D341Med (cell line): ENCODE results near the gene P4HA3.
"Not testable (repeated sequence)": the region's sequence is repeated elsewhere in the genome, so short reads cannot be mapped to it uniquely, and the experiment has no call there.

Experiments
- DNase-seq: peaks from one replicate; pipeline ENCODE4 v3.0.0; 2012; ENCODE audit warnings: low spot score

P4HA3 gene

DNA sequence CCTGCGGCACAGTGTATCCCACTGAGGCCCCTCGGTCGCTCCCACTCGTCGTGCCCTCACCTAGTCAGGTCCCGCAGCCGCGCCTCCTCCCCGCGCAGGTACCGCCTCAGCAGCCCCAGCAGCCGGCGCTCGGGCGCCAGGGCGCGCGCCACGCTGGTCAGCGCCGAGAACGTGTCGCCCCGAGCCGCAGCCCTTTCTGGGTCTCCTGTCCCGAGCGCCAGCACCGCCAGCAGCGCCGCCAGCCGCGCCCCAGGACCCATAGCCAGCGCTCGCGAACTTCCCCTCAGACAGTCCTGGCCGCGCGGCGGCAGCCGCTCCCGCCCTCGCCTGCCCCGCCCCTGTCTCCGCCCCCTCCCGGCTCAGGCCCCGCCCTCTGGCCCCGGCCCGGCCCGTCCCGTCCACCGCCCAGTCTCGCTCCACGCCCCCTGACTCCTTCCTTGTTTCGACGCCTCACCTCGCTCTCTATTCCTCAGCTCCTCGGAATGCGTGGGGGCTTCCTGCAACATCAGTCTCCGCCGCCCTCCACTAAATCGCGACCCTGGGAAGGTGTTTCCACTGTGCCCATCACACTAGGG is at the start of gene P4HA3:
Gene P4HA3, minus strand, starts transcription at position 289 of the 575 bp plus-strand sequence. Its CDS starts 29 bp downstream, at position 260.
- DNase-seq: peak; percentile 38

DNA sequence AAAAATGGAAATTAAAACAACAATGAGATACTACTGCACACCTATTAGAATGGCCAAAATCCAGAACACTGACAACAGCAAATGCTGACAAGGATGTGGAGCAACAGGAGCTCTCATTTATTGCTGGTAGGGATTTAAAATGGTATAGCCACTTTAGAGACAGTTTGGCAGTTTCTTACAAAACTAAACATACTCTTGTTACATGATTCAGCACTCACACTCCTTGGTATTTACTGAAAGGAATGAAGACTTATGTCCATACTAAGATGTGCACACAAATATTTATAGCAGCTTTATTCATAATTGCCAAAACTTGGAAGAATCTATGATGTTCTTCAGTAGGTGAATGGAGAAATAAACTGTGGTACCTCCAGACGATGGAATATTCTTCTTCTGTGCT is 46.0 kb upstream of the P4HA3 start:
- DNase-seq: no peak

DNA sequence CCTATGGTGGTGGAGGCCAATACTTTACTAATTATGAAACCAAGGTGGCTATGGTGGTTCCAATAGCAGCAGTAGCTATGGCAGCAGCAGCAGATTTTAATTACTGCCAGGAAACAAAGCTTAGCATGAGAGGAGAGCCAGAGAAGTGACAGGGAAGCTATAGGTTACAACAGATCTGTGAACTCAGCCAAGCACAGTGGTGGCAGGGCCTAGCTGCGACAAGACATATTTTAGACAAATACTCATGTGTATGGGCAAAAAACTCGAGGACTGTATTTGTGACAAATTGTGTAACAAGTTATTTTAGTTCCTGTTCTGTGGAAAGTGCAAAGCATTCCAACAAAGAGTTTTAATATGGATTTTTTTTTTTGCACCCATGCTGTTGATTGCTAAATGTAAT is 44.2 kb upstream of the P4HA3 start:
- no peak for DNase-seq

DNA sequence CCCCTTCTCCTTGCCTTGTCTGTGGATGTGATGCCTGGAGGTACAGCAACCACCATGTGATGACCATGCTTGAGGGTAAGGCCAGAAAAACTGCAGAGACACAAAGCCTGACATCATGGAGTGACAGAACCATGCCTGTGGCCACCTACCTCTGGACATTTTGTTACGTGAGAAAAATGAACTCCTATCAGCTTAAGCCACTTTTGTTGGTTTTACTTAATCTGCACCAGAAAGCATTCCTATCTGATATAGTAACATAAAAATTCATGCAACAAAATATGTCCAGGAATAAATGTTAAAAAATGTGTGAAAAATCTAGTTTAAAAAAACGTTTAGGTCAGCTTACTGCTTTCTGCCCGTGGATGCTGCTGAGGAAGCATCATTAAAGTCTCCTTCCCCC is 42.6 kb upstream of the P4HA3 start:
- DNase-seq: no peak

DNA sequence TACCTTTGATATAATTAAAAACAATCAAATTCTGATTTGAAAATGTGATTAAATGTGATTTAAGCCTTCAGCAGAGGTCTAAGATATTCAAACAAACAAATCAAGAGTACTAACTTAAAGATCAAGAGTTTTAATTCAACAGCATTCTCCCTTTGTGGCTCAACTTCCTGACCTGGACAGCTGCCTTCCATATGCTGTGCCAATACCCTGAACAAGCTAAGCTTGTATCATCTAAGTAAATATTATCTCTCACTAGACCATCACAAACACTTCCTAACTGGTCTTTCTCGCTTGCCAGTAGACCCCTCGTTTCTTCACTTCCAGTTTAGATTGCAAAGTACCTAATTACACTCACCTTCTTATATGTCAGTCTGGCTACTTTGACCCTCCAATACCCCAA is 35.9 kb upstream of the P4HA3 start:
- DNase-seq: no peak

DNA sequence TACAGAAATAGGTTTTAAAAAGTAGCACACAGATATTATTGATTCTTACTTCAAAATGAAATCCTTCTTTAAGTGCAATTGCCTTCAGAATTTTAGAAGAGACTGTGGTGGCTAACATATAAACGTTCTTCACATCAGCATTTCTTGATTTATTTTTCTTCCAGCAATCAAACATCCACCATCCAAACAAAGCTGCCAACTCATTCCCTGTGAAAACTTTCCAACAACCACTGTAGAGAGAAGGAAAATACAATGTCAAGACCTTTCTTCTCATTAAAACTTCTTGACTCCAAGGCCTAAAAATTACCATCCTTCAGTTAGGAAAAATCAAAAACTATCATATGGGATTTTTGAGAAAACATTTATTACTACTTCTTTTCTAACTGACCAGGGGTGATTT is 34.0 kb upstream of the P4HA3 start:
- DNase-seq: no peak

DNA sequence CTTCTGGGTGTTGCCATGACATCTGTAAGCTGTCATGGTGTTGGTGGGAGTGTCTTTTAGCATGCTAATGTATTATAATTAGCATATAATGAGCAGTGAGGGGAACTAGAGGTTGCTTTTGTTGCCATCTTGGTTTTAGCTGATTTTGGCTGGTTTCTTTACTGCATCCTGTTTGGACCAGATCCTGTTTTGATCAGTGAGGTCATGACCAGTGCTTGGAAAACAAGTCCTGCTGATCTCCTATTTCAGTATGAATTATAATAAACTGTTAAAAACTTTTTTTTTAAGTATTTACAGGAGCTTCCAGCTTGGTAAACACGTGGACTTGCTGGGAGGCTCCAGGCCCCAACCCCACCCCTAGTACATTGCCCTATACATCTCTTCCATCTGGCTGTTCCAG is 30.5 kb upstream of the P4HA3 start:
- DNase-seq: no peak

DNA sequence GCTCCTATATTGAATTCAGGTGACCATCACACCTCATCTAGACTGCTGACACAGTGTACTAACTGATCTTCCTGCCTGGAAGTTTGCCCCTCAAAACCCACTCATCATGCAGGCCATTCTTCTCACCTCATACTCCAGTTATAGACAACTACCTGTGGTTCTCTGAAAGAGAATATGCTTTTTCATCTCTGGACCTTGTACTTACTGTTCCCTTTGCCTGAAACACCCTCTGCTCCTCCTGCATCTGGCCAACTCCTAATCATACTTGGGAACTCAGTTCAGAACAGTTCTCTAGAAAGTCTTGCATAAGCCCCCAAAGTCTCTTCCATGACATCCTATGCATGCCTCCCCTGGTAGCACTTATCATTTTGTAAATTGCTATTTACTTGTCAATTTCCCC is 28.2 kb upstream of the P4HA3 start:
- no peak for DNase-seq

DNA sequence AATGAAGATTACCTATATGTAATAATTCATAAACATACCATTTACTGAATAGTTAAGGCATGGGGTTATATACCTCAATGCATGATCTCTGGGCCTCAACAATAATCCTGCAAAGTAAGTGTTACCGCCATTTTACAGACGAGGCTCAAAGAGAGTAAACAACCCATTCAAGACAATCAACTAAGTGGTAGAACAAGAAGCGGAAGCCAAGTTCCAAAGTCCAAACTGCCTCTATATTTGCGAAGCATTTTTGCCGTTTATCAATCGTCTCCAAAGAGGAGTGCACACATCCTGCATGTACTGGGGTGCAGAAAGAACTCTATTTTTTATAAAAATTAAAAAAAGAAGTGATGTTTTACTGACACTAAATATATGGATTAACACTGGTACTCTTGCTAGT is 27.5 kb upstream of the P4HA3 start:
- no peak for DNase-seq

DNA sequence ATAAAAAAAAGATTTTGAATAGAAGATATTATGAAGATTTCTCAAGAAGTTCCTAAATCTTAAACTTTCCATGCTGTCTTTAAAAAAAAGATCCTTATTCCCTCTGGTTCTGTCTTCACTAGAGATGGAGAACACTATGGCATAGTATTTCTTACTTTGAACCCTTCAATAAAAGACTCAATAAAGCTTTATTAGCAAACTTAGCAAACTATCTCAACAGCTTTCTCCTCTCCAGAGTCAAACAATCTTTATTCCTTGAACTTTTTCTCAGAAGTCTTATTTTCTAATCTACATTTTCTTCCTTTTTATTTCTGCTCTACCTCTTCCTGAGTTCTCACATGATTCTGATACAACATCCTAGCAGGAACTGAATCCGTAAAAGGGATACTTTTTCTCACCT is 21.8 kb upstream of the P4HA3 start:
- DNase-seq: no peak

DNA sequence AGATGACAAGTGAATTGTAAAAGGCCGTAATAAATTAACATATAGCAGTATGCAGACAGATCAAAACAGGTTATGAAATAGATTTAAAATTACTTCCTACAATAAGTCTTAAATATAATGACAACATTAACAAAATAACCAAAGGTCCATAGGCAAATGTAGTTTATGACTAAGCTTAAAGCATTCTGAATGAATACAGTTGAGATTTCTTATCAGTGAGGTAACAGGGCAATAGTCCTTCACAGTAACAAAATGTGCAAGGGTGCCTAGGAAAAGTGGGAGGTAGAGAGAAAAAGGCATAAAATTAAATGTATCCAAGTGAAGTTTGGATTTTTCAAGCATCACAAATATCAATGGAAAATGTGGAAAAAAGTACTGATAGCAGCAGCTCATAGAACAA is 20.9 kb upstream of the P4HA3 start:
- no peak for DNase-seq

DNA sequence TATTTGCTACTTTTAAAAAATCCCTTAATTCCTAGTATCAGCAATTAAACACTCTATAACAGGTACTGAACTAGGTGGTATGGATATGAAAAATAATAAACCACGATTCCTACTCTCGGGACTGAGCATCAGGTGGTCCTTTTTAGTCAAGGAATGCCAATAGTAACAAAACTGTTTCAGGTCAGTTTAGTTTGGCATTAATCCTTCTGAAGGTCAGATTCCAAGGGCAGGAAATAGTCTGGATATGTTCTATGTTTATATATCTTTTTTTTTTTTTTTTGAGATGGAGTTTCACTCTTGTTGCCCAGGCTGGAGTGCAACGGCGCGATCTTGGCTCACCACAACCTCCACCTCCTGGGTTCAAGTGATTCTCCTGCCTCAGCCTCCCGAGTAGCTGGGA is 19.6 kb upstream of the P4HA3 start:
- not testable (repeated sequence) for DNase-seq

DNA sequence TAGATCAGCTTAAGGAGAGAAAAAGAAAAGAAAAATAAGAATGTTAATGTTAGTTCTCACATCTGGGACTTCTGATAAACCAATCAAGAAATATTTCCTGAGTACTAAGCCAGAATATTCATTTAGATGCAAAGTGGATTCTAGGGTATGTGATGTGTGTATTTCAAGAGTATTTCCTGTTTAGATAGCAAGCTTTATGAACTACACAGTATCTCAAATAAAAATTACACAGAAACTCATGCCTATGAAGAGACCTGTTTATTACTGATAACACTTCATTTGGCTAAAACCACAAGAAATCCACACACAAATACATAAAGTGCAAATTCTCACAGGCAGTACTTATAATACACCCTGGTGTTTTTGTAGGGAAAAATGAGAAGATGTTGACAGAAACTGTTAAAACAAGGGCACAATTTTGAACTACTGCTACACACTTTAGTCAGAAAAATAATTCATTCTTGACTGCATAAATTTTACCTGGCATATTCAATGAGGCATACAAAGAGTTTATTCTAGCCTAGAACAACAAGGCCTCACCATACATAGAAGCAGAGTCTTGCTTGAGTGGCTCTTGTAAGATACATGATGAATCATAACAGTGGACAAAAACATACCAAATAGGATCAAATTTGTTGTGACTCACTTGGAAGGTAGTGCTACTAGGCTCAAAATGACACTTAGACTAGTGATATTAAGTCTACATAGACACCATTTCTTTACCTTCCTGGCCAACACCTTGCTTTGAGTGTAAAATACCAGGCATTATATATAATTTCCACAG is 18.8 kb upstream of the P4HA3 start:
- DNase-seq: no peak

DNA sequence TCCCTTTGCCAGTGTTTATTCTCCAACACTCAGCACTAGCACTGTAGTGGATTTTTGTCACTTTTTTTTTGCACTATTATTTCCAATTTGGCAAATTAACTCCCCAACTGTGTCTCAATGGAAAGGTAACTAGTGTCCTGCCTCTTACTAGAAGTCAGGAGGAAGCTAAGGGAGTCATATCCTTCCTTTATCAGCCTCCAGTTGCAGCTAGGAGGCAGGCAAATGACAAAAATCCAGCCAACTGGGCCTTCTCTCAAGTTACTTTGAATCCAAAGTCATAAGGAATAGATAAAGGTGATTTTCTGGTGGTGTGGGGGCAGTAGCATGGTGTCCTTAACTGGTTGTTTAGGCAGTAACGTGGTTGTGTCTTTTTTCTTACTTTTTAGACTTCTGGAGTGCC is 15.6 kb upstream of the P4HA3 start:
- DNase-seq: no peak

DNA sequence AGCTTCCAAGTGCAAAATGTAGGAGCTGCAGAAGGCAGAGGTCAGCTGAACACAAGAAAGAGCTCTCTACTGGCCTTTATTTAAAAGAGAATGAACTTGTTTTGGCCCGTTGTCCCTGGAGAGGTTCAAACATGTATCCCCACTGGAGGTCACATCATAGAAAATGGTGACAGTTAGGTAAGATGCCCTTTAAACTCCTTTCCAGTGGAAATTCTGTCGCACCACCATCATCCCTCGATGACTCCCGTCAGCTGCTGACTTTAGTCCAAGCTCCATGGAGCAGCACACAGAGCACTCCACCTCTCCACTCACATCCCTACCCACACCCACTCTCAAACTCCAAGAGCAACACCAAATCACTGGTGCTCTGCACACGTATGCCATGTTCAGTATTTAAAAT is 15.2 kb upstream of the P4HA3 start:
- no peak for DNase-seq

DNA sequence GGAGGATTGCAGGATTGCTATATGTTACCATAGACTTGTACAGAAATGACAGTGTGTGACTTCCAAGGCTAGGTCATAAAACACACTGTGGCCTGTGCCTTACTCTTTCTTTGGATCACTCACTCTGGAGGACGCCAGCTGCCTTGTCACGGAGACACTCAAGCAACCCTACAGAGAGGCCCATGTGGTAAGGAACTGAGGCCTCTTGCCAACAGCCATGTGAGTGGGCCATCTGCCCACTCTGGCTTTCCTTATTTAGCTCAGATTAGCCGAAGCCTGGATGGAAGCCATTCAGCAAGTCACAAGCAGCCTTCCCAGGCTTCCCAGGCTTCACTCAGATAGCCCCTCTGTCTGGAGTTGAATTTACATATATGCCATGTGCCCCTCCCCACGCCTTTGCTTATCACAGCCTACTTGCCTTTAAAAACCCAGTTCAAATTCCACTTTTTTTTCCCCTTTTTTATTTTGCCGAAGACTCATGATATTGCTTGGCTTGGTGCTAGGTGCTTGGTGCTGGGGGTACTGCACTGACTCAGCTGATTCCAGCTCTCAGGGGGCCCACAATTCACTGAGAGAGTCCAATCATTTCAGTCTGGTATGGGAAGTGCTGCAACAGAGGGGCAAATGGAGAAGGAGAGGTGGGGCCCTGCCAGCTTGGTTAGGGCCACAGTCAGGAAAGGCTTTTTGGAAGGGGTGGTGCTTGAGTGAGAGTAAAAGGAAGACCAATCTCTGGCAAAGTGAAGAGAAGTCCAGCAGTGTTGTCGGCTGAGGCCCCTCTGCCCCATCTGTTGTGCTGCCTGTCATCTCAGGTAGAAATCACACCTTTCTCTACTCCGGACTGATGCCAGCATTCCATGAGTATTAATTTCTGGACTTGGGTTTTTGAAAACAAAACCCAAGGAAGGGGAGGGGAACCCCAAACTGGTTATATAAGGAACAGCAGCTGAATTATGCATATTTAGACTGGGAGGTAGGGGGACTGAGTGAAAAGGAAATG is 14.5 kb upstream of the P4HA3 start:
- DNase-seq: peak; percentile 68

DNA sequence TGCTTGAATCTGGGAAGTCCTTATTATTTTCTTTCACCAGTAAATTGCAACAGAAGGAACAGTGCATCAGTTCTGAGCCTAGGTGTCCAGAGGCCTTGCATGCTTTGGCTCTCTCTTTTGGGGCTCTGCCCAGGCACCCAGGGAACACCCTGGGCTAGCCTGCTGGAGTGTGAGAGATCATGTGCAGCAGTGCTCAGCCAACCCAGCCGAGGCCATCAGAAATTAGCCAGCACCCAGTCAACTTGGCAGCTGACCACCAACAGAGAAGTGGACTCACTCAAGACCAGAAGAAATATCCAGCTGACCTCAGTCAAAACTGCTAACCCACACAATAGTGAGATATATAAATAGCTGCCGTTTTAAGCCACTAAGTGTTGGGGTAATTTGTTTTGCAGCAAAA is 11.2 kb upstream of the P4HA3 start:
- DNase-seq: no peak

DNA sequence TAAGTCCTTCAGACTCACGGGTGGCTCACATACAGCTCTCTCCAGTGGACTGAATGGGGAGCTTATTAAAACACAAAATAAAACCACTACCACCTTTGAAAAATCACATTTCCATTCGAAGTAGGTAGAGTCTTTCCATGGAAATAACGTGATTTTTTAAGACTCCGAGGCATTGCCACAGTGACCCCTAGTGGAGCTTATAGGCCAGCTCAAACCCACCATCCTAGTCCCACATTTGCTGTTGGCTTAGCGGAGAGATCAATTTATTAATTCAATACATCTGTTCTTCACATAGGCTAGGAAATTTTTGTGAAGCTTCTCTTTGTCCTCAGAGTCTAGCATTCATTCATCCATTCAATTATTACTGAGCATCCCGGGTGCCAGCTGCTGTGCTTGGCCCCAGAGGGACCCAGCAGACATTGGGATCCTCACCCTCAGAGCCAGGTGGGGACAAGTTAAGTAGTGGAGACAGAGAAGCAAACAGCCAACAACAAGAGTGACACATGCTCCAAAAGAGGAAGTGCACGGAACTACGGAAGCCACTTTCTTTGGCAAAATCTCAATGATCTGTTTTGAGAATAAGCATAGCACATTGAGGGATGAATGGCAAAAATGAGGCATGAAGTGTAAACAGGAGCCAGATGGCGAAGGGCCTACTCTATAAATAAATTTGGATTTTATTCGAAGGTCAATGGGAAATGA is 10.2 kb upstream of the P4HA3 start:
- peak; percentile 37 for DNase-seq

DNA sequence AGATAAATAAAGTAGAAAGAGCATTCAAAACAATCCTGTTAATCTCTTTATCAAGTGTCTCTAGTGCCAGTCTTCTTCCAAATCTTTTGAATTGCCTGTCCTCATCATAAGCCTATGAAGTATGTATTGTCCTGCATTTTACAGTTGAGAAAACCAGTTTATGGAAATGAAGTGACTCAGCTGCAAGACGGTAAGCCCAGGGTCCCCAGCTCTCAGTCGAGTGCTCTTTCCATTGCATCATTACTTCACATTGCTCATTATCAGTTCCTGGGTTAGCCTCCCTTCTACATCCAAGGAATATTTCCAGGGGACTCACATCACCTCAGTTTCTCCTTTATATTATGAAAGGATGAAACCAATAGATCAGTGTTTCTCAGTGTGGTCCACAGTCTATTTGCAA is 9.1 kb upstream of the P4HA3 start:
- no peak for DNase-seq

DNA sequence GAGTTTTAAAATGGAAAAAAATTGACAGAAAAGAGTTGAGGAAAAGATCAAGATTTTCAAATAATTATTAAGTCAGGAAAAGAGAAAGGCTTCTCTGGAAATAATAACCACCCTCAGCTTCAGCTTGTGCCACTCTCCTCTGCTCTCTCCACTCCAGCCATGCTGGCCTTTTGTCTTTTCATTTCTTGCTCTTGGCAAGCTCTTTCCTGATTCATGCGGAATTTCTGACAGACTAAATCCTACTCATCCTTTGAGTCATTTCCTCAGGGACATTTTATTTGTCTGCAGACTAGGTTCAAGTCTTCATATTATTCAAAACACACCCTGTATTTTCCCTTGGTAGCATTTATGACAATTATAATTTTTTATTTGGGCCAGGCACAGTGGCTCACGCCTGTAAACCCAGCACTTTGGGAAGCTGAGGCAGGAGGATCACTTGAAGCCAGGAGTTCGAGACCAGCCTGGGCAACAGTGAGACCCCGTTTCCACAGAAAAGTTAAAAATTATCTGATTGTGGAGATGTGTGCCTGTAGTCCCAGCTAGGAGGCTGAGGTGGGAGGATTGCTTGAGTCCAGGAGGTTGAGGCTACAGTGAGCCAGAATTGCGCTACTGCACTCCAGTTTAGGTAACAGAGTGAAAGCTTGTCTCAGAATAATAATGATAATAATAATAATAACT is 7.8 kb upstream of the P4HA3 start:
- DNase-seq: no peak

DNA sequence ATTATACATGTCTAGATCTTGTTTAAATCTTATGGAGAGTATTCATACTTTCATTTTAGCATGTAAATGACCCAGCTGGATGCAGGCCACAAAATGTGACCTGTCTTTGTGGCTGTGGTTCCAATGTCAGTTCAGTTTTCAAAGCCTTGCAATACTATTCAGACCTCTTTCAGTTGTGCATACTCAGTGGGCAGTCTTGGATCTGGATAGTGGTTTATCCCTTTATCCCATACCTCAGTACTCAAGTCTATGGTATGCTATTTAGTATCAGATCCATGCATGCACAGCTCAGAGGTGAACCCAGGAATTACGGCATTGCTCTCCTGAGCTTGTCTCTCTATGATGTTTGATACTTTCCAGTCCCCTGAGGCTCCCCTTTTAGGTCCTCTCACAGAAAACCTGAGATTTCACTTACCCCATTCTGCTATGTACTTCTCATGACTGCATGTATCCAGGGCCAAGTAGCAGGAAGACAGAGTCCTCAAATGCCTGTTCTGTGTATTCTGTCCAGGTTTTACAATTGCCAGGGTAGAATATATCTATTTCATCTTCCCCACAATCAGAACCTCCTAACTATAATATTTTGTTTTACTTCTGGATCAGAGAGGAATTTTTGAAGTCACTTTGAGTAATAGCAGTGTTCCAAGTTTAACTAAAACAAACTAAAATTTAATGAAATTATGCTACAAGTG is 6.9 kb upstream of the P4HA3 start:
- DNase-seq: no peak
